HG03103 (cell line): Measurements from ENCODE around the gene ZBTB4.
"Not testable (repeated sequence)": the region's sequence is repeated elsewhere in the genome, so short reads cannot be mapped to it uniquely, and the experiment has no call there.

Experiments used
- ATAC-seq: cut with Tn5 transposase; IDR thresholded peaks from one replicate; pipeline ENCODE4 v1.9.1; 2021; ENCODE audit warnings: low read depth; ENCODE audit not compliant: unreplicated experiment

The ZBTB4 gene

DNA sequence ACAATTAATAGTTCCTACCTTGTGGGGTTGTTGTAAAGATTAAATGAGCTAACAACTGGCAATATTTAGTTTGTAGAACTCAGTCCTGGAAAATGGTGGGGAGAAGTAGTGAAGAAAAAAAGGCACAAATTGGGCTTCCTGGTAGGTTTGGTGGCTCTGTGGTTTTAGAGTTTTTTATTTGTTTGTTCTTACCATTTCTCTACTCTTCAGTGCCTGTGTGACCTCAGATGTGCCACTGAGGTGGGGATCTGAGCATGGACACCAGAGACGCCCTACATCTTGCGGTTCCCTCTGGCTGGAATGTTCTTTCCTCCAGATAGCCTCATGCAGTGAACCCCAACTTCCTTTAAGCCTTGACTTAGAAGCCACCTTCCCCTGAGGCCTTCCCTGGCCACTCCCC is 7.7 kb downstream of the ZBTB4 start:
- no peak for ATAC-seq

DNA sequence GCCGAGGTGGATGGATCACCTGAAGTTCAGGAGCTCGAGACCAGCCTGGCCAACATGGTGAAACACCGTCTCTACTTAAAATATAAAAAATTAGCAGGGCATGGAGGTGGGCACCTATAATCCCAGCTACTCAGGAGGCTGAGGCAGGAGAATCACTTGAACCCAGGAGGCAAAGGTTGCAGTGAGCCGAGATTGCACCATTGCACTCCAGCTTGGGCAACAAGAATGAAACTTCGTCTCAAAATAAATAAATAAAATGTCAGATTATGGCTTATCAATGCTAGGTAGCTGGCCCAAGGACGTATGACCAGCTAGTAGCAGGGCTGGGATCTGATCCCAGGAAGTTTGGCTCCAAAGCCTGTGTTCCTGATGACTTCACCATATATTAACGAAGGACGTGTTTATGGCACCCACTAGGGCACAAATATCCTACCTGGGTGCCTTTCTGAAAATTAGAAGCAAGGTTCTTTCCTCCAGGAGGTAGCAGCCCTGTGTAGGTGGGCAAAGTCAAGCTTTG is 8.9 kb downstream of the ZBTB4 start:
- ATAC-seq: not testable (repeated sequence)

DNA sequence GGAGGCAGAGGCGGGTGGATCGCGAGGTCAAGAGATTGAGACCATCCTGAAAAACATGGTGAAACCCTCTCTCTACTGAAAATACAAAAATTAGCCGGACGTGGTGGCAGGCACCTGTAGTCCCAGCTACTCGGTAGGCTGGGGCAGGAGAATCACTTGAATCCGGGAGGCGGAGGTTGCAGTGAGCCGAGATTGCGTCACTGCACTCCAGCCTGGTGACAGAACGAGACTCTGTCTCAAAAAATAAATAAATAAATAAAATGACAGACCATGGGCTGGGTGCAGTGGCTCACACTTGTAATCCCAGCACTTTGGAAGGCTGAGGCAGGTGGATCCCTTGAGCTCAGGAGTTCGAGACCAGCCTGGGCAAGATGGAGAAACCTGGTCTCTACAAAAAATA is 9.6 kb downstream of the ZBTB4 start:
- not testable (repeated sequence) for ATAC-seq

DNA sequence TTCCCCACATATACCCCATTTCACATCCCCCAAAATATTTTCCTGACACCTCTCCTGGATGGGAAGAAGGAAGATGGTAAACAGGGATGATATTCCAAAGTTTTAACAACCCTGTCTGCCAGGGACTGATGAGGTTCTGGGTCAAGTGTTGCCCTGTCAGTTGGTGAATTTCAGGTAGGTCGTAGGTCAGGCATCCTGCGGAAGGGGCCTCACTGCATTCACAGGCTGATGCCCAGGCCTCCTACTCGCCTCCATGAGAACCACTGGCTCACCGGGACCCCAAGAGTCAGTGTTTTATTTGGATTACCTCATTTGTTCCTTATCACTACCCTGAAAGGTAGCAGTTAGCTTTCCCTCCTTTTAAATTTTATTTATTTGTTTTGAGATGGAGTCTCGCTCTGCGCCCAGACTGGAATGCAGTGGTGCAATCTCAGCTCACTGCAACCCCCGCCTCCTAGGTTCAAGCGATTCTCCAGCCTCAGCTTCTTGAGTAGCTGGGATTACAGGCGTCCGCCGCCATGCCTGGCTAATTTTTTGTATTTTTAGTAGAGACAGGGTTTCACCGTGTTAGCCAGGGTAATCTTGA is 10.5 kb downstream of the ZBTB4 start:
- no peak for ATAC-seq

DNA sequence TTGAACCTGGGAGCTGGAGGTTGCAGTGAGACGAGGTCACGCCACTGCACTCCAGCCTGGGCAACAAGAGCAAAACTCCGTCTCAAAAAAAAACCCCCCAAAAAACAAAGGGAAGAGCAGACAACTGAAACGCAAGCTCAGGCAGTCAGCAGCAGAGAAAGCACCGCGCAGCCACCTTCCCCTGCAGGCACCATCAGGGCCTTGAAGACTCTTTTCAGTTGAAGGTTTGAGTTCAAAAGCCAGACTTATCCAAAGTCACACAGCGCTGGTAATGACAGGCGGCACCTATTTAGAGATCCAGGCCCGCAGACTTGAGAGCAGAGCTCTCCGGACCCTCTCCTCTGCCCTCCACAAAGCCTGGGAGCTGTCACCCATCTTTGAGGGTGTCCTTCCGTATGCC is 11.1 kb downstream of the ZBTB4 start:
- no peak for ATAC-seq

DNA sequence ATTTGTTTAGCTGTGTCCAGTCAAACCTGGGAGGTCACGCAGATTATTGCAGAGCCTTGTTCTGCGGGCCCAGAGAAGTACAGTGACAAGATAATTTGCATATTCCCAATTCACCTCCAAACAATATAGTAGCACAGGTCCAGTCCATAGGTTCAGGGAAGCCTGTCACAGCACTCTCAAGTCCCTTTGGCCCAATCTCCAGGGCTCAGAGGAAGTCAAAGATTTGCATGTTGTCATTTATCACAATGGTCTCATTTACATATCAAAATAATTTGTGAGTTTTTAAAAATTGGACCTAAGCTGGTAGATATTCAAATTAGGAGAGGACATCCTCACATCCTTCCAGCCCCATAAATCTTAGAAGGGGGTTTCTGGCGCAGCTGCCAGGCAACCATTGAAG is 11.9 kb downstream of the ZBTB4 start:
- ATAC-seq: no peak

DNA sequence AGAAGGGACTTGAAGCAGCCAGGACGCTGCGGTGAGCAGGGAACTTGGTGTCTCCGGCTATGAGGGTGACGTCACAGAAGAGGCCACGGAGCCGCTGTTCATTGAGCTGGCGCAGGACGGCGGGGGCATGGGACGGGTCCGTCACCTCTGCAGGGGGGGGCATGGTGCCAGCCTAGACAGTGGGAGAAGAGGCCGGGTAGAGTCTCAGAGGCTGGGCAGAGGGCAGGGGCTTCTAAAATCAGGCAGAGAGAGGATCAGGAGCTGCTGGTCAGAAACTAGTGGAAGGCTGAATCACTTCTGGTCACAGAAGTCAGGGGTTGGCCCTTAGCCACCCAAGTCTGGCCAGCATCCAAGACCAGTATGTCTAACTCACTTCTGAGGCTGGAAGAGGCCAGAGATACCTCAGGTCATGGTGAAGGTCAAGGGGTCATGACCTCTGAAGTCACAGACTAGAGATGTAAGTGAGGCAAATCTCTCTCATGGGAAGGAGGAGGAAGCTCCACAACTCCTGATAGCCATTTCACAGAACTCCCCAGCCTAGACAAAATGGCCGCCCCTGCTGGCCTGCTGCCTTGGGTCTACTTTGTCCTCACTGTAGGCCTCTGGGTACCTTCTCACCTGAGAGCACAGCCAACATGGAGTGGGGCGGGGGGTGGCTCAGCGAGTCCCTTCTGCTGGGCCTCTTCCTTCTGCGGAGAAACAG is 12.6 kb downstream of the ZBTB4 start:
- no peak for ATAC-seq

DNA sequence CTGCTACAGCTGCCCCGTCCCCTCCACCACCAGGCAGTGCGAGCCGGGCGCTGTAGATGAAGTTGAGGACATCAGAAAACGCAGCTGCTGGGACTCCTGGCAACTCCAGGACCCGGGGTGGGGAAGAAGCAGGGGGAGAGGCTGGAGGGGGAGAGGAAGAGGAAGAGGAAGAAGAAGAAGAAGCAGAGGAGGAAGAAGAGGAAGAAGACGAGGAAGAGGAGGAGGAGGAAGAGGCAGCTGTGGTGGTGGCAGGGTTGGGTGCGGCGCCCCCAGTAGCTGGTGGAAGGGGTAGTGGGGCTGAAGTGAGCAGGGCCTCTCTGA is 13.2 kb downstream of the ZBTB4 start:
- no peak for ATAC-seq

DNA sequence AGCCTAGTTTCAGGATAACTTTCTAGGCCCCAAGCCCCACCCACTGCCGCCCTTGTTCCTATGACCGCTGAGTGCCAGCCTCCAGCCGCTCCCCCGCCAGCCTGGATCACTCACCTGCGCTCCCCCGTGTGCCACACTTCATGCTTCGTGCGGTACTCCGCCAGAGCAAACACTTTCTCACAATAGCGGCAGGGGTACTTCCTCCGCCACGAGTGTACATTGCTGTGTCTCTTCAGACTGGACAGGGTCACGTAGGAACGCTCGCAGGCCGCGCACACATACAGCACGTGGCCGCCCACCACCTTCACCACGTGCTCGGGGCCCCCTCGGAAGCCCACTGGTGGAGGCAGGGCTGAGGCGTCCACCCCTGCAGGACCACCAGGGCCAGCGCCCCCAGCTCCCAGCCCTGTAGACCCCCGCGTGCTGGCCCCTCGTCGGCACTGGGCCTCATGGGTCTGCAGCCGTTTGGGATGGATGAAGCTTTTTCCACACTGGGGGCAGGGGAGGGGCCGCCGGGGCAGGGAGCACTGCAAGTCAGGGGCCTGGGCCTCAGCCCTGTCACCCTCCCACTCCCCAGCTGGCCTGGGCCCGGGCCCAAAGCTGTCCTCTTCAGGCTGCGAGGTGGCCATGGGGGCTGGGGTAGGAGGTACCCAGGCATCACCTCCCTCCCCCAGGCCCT is 13.7 kb downstream of the ZBTB4 start:
- ATAC-seq: no peak

DNA sequence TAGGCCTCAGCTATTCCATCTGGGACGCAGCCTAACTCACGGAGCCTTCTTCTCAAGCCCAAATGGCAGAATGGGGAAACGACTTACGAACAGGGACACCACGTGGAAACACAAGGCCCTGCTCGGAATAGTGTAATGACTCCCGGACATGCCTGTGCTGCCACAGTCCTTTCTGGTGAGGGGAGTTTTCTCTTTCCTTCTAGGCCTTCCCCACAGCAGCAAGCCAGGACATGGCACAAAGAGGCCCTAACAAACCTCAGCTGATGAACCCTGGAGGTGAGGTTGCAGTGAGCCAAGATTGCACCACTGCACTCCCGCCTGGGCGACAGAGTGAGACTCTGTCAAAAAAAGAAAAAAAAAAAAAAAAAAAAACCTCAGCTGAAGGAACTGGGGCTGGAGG is 15.3 kb downstream of the ZBTB4 start:
- ATAC-seq: no peak

DNA sequence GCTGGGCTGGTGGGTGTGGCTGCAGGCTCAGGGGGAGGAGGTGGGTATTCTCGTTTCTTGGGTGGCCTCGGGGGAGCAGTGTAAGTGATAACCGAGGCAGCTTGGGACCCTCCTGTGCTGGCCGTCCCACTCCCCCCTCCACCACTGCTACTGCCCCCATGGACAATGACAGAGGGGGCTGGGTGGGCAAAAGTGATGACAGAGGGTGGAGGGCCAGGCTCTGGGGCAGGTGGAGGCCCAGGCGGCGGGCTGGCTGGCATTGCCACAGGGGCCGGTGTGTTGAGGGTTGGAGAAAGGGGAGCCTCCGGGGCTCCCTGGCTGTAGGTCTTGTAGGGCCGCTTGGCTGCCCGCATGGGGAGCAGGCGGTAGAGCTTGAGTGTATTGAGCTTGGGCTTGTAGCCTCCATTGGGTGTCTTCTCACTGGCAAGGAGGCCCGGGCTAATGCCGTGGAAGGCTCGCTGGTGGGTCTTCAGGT is 16.0 kb downstream of the ZBTB4 start:
- ATAC-seq: no peak

DNA sequence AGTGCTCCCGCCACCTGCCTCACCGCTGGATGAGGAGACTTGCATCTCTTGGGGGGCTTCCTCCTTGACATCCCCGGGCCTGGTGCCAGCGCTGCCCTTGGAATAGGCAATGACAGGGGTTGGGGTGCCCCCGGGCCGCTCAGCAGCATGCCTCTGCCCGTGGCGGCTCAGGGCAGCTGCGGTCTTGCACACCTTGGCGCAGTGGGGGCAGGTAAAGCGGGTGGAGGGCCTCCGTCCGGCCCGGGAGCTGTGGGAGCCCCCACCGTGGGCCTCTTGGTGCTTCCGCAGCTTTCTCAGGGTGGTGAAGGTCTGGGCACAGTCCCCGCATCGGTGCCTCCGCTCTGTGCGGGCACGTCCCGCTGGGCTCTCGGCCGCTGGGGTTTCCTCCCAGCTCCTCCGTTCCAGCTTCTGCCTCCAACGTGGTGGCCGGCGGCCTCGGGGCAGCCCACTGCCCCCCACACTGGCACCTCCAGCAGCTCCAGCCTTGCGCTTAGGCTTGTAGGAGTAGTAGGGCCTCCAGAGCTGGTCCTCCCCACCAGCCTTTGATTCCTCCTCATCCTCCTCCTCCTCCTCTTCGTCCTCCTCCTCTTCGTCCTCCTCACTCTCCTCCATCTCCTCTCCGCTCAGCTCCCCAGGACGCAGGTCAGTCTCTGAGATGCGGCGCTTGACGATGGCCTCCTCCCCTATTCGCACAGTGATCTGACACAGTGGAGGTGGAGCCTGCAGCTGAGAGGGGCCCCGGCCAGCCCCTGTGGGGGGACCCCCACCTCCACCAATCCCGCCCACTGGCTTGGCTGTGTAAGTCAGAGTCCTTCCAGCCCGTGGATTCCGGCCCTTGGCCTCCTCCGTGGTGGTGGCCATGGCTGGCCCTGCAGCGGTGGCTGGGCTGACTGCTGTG is 16.7 kb downstream of the ZBTB4 start:
- no peak for ATAC-seq

DNA sequence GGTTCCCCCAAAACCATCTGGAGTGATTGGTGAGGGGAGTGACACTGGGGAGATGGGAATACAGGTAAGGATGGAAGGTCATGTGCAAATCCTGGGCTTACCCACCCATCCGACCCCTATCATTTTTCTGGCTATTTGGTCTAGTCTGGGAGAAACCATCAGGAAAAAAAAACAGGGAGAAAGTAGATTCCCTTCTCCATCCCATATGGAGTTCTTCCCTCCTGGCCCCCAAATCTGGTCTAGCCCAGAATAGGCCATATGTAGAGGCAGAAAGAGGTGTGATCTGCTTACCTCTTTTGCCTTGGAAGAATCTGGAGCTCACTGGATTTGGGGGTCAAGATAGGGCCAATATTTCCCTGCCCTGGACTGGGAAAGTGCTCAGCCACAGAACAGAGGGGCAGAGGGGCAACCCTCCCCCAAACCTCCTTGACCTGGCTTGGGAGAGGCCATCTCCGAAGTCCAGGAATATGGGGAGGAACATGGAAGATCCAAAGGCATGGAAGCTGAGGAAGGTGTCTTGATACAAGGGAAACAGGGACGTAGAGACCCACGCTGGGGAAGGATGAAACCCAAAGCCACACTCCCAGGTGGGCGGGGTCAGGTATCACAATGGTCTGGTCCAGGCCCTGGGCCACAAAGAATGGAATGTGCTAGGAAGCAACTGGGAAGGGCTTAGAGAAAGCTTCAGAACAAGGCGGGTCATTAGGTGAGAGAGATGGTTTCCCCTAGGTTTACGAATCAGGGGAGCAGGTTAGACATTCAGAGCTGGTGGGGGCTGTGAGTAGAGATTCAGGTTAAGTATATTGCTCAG is 18.4 kb downstream of the ZBTB4 start:
- ATAC-seq: no peak

DNA sequence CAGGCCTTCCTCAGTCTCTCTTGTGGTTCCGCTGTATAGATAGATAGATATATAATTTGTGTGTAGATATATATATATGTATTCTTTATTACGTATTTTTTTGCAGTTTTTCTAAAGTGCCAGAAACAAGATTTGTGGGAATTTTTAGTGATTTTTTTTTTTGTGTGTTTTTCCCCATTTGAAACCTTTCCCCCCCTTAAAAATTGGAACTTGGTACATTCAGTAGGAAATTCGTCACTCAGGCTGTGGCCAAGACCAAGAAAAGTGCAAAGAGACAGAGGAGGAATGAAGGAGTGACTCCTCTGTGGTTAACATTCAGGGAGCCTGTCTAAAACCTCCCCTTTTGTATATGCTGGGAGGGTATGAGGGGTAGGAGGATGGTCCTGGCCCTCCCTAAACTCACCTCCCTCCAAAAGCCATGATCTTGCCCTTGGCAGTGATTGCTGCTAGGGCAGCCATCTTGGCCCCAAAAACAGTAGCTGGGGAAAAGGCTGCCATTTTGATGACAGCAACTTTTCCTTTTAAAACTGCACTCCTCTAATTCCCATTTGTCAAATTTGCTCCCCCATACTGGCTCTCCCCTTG is 19.4 kb downstream of the ZBTB4 start:
- ATAC-seq: no peak

DNA sequence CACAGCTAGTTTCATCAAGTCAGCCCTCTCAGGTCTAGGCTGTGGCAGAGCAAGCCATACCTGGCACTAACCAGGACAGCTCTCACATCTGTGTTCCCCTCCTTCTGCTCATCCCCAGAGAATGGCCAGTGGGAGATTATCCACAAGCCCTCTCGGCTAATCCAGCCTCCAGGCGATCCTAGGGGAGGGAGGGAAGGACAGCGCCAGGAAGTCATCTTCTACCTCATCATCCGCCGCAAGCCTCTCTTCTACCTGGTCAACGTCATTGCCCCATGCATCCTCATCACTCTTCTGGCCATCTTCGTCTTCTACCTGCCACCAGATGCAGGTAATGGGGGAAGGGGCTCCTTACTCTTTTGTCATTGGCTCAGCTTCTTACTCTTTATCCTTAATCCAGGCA is 31.0 kb downstream of the ZBTB4 start:
- no peak for ATAC-seq

DNA sequence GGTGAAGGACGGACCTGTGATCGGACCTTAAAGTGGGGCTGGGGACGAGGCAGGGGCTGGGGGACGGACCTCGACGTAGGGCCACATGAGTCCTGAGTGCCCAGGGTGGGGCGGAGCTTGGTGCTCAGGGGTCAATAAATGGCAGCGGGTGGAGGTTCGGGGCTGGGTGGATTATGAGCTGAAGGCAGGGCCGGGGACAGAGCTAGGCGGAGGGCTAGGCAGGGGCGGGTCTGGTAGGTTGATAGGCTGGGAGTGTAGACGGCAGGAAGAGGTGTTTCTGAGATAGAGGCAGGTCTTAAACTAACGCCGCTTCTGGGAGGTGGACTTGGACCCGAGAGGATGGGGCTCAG is 33.8 kb downstream of the ZBTB4 start:
- no peak for ATAC-seq

DNA sequence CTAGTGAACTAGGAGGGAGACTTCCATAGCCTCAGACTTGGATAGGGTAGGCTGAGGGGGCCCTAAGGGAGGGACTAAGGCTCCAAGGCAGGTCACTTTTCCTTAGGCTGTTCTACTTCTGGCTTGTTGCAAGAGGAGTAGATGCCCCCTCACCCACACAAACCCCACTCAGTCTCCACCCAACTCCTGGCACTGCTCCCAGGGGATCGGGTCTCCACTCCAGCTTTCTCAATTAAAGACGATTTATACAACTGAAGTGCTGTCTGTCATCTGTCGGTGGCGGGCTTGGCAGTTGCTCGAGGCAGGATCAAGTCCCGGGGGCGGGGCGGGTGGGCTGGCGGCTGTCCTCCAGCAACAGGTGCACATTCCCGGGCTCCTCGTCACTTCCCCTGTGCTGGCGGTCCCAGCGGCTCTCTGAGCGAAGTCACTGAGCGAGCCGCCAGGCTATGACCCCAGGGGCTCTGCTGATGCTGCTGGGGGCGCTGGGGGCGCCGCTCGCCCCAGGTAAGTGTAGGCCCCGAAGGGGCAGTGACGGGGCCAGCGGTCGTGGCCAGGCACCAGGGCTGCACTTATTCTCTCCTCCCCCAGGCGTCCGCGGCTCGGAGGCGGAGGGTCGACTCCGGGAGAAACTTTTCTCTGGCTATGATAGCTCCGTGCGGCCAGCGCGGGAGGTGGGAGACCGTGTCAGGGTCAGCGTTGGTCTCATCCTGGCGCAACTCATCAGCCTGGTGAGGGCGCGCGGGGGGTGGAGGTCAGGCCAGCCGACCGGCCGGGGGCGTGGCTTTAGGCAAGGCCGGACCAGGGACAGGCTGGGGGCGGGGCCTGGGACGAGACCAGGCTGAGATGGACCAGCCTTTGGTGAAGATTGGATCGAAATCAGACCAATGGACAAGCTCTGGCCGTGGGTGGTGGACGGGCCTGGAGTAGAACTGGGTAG is 34.5 kb downstream of the ZBTB4 start, which contains the start of gene CHRNB1:
Gene CHRNB1 (plus strand): TSS at position 380 of the 937 bp plus-strand sequence. CDS start 67 bp downstream, at position 447.
- no peak for ATAC-seq
